ENCODE results near the gene SBNO2. TPM values are rescaled to one million over a fixed set of nuclear protein-coding genes. Genes with fewer than 3 reads are reported as not detected.

The SBNO2 gene
- total RNA-seq, 1 donor from 2014 or later, result 40.9 TPM

GRCh38 chr19:1122021-1122971 is 51.8 kb downstream of the SBNO2 start:
- TF ChIP-seq, protein P1, sequence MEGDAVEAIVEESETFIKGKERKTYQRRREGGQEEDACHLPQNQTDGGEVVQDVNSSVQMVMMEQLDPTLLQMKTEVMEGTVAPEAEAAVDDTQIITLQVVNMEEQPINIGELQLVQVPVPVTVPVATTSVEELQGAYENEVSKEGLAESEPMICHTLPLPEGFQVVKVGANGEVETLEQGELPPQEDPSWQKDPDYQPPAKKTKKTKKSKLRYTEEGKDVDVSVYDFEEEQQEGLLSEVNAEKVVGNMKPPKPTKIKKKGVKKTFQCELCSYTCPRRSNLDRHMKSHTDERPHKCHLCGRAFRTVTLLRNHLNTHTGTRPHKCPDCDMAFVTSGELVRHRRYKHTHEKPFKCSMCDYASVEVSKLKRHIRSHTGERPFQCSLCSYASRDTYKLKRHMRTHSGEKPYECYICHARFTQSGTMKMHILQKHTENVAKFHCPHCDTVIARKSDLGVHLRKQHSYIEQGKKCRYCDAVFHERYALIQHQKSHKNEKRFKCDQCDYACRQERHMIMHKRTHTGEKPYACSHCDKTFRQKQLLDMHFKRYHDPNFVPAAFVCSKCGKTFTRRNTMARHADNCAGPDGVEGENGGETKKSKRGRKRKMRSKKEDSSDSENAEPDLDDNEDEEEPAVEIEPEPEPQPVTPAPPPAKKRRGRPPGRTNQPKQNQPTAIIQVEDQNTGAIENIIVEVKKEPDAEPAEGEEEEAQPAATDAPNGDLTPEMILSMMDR (IDR thresholded peaks at IDR 0.05; ENCODE audit: unreplicated experiment), result no peak
- H3K27me3 Mint-ChIP-seq, result no peaks in the 10 kb centered on the region
- H3K4me3 Mint-ChIP-seq (ENCODE audit: low read depth), result no peak overlapping the region
- H3K9me3 Mint-ChIP-seq (ENCODE audit: low read depth), result no peaks in the 10 kb centered on the region
- H3K36me3 Mint-ChIP-seq (ENCODE audit: insufficient read depth), result peaks cover 8% of the 10 kb centered on the region
- H3K27ac Mint-ChIP-seq, result no peak overlapping the region
- DNase-seq (ENCODE audit: low spot score, unreplicated experiment), result no peak
- H3K4me1 Mint-ChIP-seq (ENCODE audit: low read depth), result no peaks in the 10 kb centered on the region

DNA sequence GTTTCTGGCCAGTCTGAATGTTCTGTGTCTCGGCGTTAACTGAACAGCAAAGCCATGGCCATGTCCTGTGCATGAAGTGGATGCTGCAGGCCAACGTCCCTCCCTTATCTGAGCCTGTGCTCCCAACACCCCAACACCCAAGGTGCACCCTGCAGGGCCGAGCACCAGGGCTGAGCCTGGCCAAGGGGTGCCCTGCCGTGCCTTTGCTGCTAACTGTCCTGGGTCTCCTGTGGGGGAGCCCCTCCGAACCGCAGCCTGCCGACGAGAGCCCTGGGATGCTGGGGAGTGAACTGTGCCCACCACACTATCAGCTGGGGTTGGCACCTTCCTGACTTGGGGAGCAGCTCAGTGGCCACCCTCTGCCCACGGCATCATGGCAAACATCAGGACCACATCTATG is 52.7 kb downstream of the SBNO2 start:
- Mint-ChIP-seq H3K4me1 (ENCODE audit: low read depth) (no peaks in the 10 kb centered on the region), H3K9me3 (ENCODE audit: low read depth) (no peaks in the 10 kb centered on the region)
- DNase-seq (ENCODE audit: low spot score, unreplicated experiment), result no peak

DNA sequence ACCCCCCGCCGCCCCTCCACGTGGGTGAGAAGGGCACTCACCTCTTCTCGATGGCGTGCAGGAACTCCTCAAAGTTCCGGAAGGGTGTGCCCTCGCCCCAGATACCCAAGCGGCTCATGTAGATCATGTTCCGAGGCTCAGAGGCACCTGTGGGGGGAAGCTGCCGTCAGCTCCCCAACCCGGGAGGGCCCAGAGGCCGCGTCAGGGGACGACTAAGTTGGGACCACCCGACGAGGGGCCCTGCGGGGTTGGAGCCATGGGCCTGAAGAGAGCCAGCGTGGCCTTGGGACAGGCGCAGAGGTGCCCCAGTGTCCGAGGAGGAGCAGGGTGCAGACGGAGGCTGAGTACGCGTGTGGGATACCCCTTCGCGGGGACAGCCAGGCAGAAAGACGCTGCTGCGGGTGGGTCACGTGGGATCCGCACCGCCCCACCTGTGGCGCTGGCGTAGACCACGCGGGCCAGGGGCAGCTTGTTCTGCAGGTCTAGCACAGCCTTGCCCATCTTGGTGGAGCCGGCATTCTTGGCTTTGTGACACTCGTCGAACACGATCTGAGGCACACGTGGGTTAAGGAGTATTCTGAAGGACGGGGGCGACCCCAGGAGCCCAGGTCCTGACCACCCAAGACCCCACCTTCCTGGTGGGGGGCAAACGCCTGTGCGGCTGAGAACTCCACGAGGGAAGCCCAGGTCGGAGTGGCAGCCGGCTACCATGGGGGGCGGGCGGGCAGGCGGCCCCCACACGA is 54.4 kb downstream of the SBNO2 start:
- Mint-ChIP-seq H3K27me3 (no peaks in the 10 kb centered on the region), H3K4me1 (ENCODE audit: low read depth) (no peaks in the 10 kb centered on the region), H3K4me3 (ENCODE audit: low read depth) (no peak overlapping the region), H3K27ac (no peak overlapping the region), H3K36me3 (ENCODE audit: insufficient read depth) (peaks cover 8% of the 10 kb centered on the region), H3K9me3 (ENCODE audit: low read depth) (no peaks in the 10 kb centered on the region)
- DNase-seq (ENCODE audit: low spot score, unreplicated experiment), result no peak
- TF ChIP-seq, protein P1 (IDR thresholded peaks at IDR 0.05; ENCODE audit: unreplicated experiment), result no peak

More for the DNA sequence above, 52.7 kb downstream of the SBNO2 start:
- Mint-ChIP-seq H3K27me3 (no peaks in the 10 kb centered on the region), H3K27ac (no peak overlapping the region), H3K36me3 (ENCODE audit: insufficient read depth) (peaks cover 8% of the 10 kb centered on the region), H3K4me3 (ENCODE audit: low read depth) (no peak overlapping the region)
- TF ChIP-seq, protein P1 (IDR thresholded peaks at IDR 0.05; ENCODE audit: unreplicated experiment), result no peak

GRCh38 chr19:1118999-1119398 is 55.1 kb downstream of the SBNO2 start:
- H3K4me1 Mint-ChIP-seq (ENCODE audit: low read depth), result no peaks in the 10 kb centered on the region
- no peaks in the 10 kb centered on the region for H3K9me3 Mint-ChIP-seq (ENCODE audit: low read depth)
- no peaks in the 10 kb centered on the region for H3K27me3 Mint-ChIP-seq
- no peak for DNase-seq (ENCODE audit: low spot score, unreplicated experiment)
- H3K4me3 Mint-ChIP-seq (ENCODE audit: low read depth), result no peak overlapping the region
- TF ChIP-seq, protein P1 (IDR thresholded peaks at IDR 0.05; ENCODE audit: unreplicated experiment), result no peak
- no peak overlapping the region for H3K27ac Mint-ChIP-seq
- peaks cover 8% of the 10 kb centered on the region for H3K36me3 Mint-ChIP-seq (ENCODE audit: insufficient read depth)

DNA sequence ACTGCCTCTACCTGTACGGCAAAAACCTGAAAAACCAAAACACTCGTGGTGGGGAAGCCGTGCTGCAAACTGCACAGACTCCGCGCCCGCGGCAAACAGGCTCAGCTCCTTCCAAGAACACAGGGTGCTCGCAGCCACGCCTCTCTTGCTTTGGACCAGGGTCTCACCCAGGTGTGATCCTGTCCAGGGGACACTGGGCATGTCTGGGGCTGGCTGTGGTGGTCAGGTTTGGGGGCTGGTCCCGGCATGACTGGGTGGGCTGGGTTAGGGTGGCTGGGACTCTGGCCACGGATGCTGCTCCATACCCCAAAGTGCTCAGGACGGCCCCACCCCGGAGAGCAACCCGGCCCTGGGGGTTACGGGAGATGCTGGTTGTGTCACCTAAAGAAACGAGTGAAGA is 56.4 kb downstream of the SBNO2 start:
- H3K9me3 Mint-ChIP-seq (ENCODE audit: low read depth), result no peaks in the 10 kb centered on the region
- no peak overlapping the region for H3K27ac Mint-ChIP-seq
- peaks cover 8% of the 10 kb centered on the region for H3K36me3 Mint-ChIP-seq (ENCODE audit: insufficient read depth)

More for the DNA sequence above, 56.4 kb downstream of the SBNO2 start:
- H3K27me3 Mint-ChIP-seq, result no peaks in the 10 kb centered on the region
- H3K4me3 Mint-ChIP-seq (ENCODE audit: low read depth), result no peak overlapping the region
- TF ChIP-seq, protein P1 (IDR thresholded peaks at IDR 0.05; ENCODE audit: unreplicated experiment), result no peak
- no peak for DNase-seq (ENCODE audit: low spot score, unreplicated experiment)
- no peaks in the 10 kb centered on the region for H3K4me1 Mint-ChIP-seq (ENCODE audit: low read depth)
